IMR-90 (cell line): ENCODE data around the gene NOG.

Experiments used
- CEBPB ChIP-seq: IDR thresholded peaks from 2 replicates; pipeline ENCODE4 v1.6.1; 2012; ENCODE audit warnings: low read depth, low read length, improper control_type of control experiment
- FOS ChIP-seq: fragments of 150-350 bp; IDR thresholded peaks from 2 replicates; pipeline ENCODE4 v1.6.1; 2016; ENCODE audit warnings: low read depth, low read length
- MXI1 ChIP-seq: IDR thresholded peaks from 2 replicates; pipeline ENCODE4 v1.6.1; 2012; ENCODE audit warnings: low read depth, mild to moderate bottlenecking, low read length, moderate library complexity, borderline replicate concordance
- POLR2A ChIP-seq: IDR thresholded peaks from 2 replicates; pipeline ENCODE4 v1.6.1; 2012; ENCODE audit warnings: mild to moderate bottlenecking, low read depth, low read length
- RAD21 ChIP-seq: IDR thresholded peaks from 2 replicates; pipeline ENCODE4 v1.6.1; 2012; ENCODE audit warnings: low read length, improper control_type of control experiment
- RCOR1 ChIP-seq: IDR thresholded peaks from 2 replicates; pipeline ENCODE4 v1.6.1; 2012; ENCODE audit warnings: mild to moderate bottlenecking, low read length, improper control_type of control experiment; ENCODE audit not compliant: insufficient replicate concordance
- RFX5 ChIP-seq: IDR thresholded peaks from 2 replicates; pipeline ENCODE4 v1.8.0; 2012; ENCODE audit warnings: low read depth, mild to moderate bottlenecking, low read length, moderate library complexity
- SMC3 ChIP-seq: fragments of 150-350 bp; IDR thresholded peaks from 2 replicates; pipeline ENCODE4 v1.6.1; 2016; ENCODE audit warnings: low read depth, mild to moderate bottlenecking, antibody characterized with exemption, low read length, moderate library complexity
- TF ChIP-seq, protein P1 (sequence below): conservative IDR thresholded peaks from 2 replicates; pipeline ENCODE4 v1.5.1; 2012; ENCODE audit warnings: mild to moderate bottlenecking, low read depth, low read length, improper control_type of control experiment
- TF ChIP-seq, protein P2 (sequence below): fragments of 150-350 bp; IDR thresholded peaks from 2 replicates; pipeline ENCODE4 v1.6.1; 2017; ENCODE audit warnings: mild to moderate bottlenecking, antibody characterized with exemption, low read length, low read depth

DNA sequence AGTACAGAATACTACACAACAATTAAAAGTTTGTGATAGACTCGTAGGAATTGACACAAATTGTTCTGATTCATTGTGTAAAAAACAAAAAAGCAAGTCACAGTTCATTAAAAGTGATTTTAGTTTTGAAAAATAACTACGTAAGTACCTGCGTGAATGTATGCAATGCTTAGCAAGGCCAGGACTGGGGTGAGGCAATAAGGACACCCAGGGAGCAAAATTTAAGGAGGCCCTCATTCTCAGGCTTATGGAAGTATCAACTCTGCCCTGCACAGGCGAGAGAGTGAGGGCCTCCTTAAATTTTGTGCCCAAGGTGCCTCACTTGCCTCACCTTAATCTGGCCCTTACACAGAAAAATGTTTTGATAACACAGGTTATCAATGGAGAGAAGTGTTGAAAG, 31.4 kb downstream of the NOG start:
- TF ChIP-seq FOS = no peak
- no peak for TF ChIP-seq MXI1
- TF ChIP-seq SMC3 = no peak
- no peak for TF ChIP-seq RAD21
- TF ChIP-seq, protein P1, sequence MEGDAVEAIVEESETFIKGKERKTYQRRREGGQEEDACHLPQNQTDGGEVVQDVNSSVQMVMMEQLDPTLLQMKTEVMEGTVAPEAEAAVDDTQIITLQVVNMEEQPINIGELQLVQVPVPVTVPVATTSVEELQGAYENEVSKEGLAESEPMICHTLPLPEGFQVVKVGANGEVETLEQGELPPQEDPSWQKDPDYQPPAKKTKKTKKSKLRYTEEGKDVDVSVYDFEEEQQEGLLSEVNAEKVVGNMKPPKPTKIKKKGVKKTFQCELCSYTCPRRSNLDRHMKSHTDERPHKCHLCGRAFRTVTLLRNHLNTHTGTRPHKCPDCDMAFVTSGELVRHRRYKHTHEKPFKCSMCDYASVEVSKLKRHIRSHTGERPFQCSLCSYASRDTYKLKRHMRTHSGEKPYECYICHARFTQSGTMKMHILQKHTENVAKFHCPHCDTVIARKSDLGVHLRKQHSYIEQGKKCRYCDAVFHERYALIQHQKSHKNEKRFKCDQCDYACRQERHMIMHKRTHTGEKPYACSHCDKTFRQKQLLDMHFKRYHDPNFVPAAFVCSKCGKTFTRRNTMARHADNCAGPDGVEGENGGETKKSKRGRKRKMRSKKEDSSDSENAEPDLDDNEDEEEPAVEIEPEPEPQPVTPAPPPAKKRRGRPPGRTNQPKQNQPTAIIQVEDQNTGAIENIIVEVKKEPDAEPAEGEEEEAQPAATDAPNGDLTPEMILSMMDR = no peak
- TF ChIP-seq POLR2A = no peak
- TF ChIP-seq, protein P2, sequence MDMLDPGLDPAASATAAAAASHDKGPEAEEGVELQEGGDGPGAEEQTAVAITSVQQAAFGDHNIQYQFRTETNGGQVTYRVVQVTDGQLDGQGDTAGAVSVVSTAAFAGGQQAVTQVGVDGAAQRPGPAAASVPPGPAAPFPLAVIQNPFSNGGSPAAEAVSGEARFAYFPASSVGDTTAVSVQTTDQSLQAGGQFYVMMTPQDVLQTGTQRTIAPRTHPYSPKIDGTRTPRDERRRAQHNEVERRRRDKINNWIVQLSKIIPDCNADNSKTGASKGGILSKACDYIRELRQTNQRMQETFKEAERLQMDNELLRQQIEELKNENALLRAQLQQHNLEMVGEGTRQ = no peak
- no peak for TF ChIP-seq RFX5
- TF ChIP-seq CEBPB = no peak
- TF ChIP-seq RCOR1 = no peak
